Measurements from ENCODE around the gene ZNF592. TPM values are rescaled to one million over a fixed set of nuclear protein-coding genes. Genes with fewer than 3 reads are reported as not detected.

ZNF592 gene
- total and polyA plus RNA-seq, 4 donors: 8.8 to 29.6 (median 16.2) TPM

DNA sequence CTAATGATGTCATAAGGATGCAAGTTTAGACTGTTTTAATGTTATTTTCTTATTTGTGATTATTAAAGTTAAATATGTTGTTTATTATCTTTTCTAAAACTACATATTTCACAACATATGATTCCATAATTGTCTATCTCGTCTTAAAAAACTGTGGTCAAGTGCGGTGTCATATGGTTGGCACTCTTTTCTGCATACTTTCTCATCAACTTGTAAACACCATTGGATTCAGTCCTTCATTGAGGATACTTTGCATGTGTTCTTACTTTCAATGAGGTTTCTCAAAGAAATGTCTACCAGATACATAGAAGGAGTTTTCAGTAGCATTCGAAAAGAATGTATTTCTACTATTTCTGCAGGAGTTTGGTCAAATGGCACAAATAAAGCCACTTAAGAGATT, 46.8 kb downstream of the ZNF592 start:
- TF ChIP-seq, protein P1, sequence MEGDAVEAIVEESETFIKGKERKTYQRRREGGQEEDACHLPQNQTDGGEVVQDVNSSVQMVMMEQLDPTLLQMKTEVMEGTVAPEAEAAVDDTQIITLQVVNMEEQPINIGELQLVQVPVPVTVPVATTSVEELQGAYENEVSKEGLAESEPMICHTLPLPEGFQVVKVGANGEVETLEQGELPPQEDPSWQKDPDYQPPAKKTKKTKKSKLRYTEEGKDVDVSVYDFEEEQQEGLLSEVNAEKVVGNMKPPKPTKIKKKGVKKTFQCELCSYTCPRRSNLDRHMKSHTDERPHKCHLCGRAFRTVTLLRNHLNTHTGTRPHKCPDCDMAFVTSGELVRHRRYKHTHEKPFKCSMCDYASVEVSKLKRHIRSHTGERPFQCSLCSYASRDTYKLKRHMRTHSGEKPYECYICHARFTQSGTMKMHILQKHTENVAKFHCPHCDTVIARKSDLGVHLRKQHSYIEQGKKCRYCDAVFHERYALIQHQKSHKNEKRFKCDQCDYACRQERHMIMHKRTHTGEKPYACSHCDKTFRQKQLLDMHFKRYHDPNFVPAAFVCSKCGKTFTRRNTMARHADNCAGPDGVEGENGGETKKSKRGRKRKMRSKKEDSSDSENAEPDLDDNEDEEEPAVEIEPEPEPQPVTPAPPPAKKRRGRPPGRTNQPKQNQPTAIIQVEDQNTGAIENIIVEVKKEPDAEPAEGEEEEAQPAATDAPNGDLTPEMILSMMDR (IDR thresholded peaks at IDR 0.05; ENCODE audit: control extremely low read depth, extremely low read depth): no peak
- DNase-seq: no peak
- ATAC-seq (ENCODE audit: insufficient read depth, low FRiP score): no peak
- Histone ChIP-seq H3K27me3 (ENCODE audit: control insufficient read depth in 3 of 3, insufficient read depth in 3 of 3, low read length in 2 of 3) (no peaks in the 10 kb centered on the region), H3K4me3 (no peak overlapping the region), H3K27ac (ENCODE audit: low read depth in 1 of 2, low read length in 1 of 2) (no peak overlapping the region), H3K4me1 (ENCODE audit: control insufficient read depth in 5 of 5, insufficient read depth in 5 of 5, low read length in 5 of 5) (no peaks in the 10 kb centered on the region), H3K36me3 (ENCODE audit: control insufficient read depth in 4 of 4, insufficient read depth in 4 of 4, low read length in 4 of 4) (peaks cover 28 to 48% (median 38%) of the 10 kb centered on the region in 4 donors), H3K9ac (ENCODE audit: insufficient read depth in 1 of 2, low read length in 2 of 2) (no peak overlapping the region), H3K9me3 (ENCODE audit: control insufficient read depth in 4 of 4, insufficient read depth in 3 of 4, low read length in 3 of 4) (peaks cover 0 to 2% (median 0%) of the 10 kb centered on the region in 4 donors)
- 80 to 86% methylated on average over 3 of the region's 3 CpGs for WGBS, 2 donors

DNA sequence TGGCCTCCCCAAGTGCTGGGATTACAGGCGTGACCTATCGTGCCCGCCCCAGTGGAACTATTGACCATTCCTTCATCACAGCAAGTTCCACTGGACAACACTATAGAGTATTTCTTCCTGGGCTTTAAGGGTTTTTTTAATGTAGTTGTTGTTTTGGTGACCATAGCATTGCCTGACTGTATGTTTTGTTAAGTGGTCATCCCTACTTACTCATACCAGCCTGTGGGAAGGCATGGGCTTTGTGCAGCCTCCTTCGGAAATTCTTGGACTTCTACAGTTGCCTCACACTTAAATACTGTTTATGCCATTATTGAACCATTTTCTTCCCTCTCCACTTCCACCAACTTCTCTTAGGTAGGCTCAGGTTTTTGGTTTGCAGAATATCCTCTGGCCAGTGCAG, 48.8 kb downstream of the ZNF592 start:
- Histone ChIP-seq H3K4me1 (ENCODE audit: control insufficient read depth in 5 of 5, insufficient read depth in 5 of 5, low read length in 5 of 5) (no peaks in the 10 kb centered on the region), H3K9me3 (ENCODE audit: control insufficient read depth in 4 of 4, insufficient read depth in 3 of 4, low read length in 3 of 4) (peaks cover 0 to 2% (median 0%) of the 10 kb centered on the region in 4 donors), H3K36me3 (ENCODE audit: control insufficient read depth in 4 of 4, insufficient read depth in 4 of 4, low read length in 4 of 4) (peaks cover 35 to 58% (median 38%) of the 10 kb centered on the region in 4 donors), H3K9ac (ENCODE audit: insufficient read depth in 1 of 2, low read length in 2 of 2) (no peak overlapping the region), H3K27ac (ENCODE audit: low read depth in 1 of 2, low read length in 1 of 2) (no peak overlapping the region), H3K4me3 (no peak overlapping the region), H3K27me3 (ENCODE audit: control insufficient read depth in 3 of 3, insufficient read depth in 3 of 3, low read length in 2 of 3) (no peaks in the 10 kb centered on the region)
- ATAC-seq (ENCODE audit: insufficient read depth, low FRiP score) (no peak), DNase-seq (no peak)
- 94 to 96% methylated on average over 4 of the region's 4 CpGs for WGBS, 2 donors
- TF ChIP-seq, protein P1 (IDR thresholded peaks at IDR 0.05; ENCODE audit: control extremely low read depth, extremely low read depth): no peak

DNA sequence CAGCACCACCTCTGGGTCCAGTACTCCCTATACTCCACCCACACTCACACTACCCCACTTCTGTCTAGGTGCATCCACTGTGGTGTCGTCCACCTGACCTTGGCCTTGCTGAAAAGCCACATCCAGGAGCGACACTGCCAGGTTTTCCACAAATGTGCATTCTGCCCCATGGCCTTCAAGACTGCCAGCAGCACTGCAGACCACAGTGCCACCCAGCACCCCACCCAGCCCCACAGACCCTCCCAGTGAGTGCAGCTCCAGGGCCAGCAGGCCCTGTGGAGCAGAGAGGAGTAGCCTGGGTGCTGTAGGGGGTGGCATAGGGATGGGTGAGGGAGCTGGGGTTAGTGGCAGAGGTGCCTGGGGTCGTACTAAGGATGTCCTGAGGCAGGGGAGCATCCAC, 49.4 kb downstream of the ZNF592 start:
- ATAC-seq (ENCODE audit: insufficient read depth, low FRiP score): no peak
- Histone ChIP-seq H3K27ac (ENCODE audit: low read depth in 1 of 2, low read length in 1 of 2) (no peak overlapping the region), H3K4me3 (no peak overlapping the region), H3K27me3 (ENCODE audit: control insufficient read depth in 3 of 3, insufficient read depth in 3 of 3, low read length in 2 of 3) (no peaks in the 10 kb centered on the region), H3K36me3 (ENCODE audit: control insufficient read depth in 4 of 4, insufficient read depth in 4 of 4, low read length in 4 of 4) (peaks cover 32 to 59% (median 41%) of the 10 kb centered on the region in 4 donors), H3K9ac (ENCODE audit: insufficient read depth in 1 of 2, low read length in 2 of 2) (no peak overlapping the region), H3K9me3 (ENCODE audit: control insufficient read depth in 4 of 4, insufficient read depth in 3 of 4, low read length in 3 of 4) (peaks cover 0 to 2% (median 0%) of the 10 kb centered on the region in 4 donors), H3K4me1 (ENCODE audit: control insufficient read depth in 5 of 5, insufficient read depth in 5 of 5, low read length in 5 of 5) (no peaks in the 10 kb centered on the region)
- WGBS, 2 donors: 89 to 96% methylated on average over 3 of the region's 3 CpGs
- TF ChIP-seq, protein P1 (IDR thresholded peaks at IDR 0.05; ENCODE audit: control extremely low read depth, extremely low read depth): no peak
- no peak for DNase-seq

DNA sequence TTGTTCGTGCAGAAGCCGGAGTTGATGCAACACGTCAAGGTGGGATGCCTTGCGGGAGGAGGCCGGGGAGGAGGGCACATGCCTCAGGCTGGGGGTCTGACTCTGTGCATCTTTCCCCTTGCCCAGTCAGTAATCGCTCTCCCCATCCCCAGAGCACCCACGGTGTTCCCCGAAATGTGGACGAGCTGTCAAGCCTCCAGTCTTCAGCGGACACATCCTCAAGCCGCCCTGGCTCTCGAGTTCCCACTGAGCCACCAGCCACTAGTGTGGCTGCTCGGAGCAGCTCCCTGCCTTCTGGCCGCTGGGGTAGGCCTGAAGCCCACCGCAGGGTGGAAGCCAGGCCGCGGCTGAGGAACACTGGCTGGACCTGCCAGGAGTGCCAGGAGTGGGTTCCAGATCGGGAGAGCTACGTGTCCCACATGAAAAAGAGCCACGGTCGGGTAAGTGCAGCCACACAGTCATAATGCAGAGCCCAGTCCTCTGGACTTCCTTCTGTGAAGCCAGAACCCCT, 50.1 kb downstream of the ZNF592 start:
- DNase-seq (no peak), ATAC-seq (ENCODE audit: insufficient read depth, low FRiP score) (no peak)
- WGBS, 2 donors: 97 to 98% methylated on average over 21 of the region's 21 CpGs
- H3K4me3 ChIP-seq: no peak overlapping the region
- no peak overlapping the region for H3K27ac ChIP-seq (ENCODE audit: low read depth in 1 of 2, low read length in 1 of 2)
- no peaks in the 10 kb centered on the region for H3K27me3 ChIP-seq (ENCODE audit: control insufficient read depth in 3 of 3, insufficient read depth in 3 of 3, low read length in 2 of 3)
- TF ChIP-seq, protein P1 (IDR thresholded peaks at IDR 0.05; ENCODE audit: control extremely low read depth, extremely low read depth): no peak
- H3K4me1 ChIP-seq (ENCODE audit: control insufficient read depth in 5 of 5, insufficient read depth in 5 of 5, low read length in 5 of 5): no peaks in the 10 kb centered on the region
- H3K9ac ChIP-seq (ENCODE audit: insufficient read depth in 1 of 2, low read length in 2 of 2): no peak overlapping the region
- H3K36me3 ChIP-seq (ENCODE audit: control insufficient read depth in 4 of 4, insufficient read depth in 4 of 4, low read length in 4 of 4): peaks cover 32 to 57% (median 41%) of the 10 kb centered on the region in 4 donors
- H3K9me3 ChIP-seq (ENCODE audit: control insufficient read depth in 4 of 4, insufficient read depth in 3 of 4, low read length in 3 of 4): peaks cover 0 to 2% (median 0%) of the 10 kb centered on the region in 4 donors

Data from lung (tissue), 12 donors.